SK-N-SH (cell line): ENCODE results near the gene NIN.

Experiments
- CTCF ChIP-seq: fragments of 200-600 bp; sonication (generic); IDR thresholded peaks from 2 replicates; pipeline ENCODE4 v1.6.1; 2017; ENCODE audit warnings: antibody characterized with exemption, mild to moderate bottlenecking, moderate library complexity
- GABPA ChIP-seq: IDR thresholded peaks from 2 replicates; pipeline ENCODE4 v1.4.0; 2012; ENCODE audit warnings: low read depth, mild to moderate bottlenecking
- JUND ChIP-seq: IDR thresholded peaks from 2 replicates; pipeline ENCODE4 v1.4.0; 2012
- POLR2AphosphoS5 ChIP-seq: IDR thresholded peaks from 2 replicates; pipeline ENCODE4 v1.6.1; 2012; ENCODE audit warnings: low read depth, low read length
- SIN3A ChIP-seq: IDR thresholded peaks from 2 replicates; pipeline ENCODE4 v1.6.1; 2012; ENCODE audit warnings: low read depth, mild to moderate bottlenecking, low read length, moderate library complexity, borderline replicate concordance

GRCh38 chr14:50855558-50855957, 24.6 kb upstream of the NIN start:
- TF ChIP-seq CTCF (peak; percentile 18; the same call in 1 of the 2 replicates), SIN3A (no peak), JUND (no peak), GABPA (no peak), POLR2AphosphoS5 (no peak)
